A549 (cell line): ENCODE data around the gene C2orf74. TPM values are rescaled to one million over a fixed set of nuclear protein-coding genes. Genes with fewer than 3 reads are reported as not detected.

Experiments used
- ATAC-seq, 2 experiments: fragments of 200-7000 bp in 1 of 2; fragments of >200 bp in 1 of 2; cut with Nextera tagmentation in 1 of 2; cut with Tn5 transposase in 1 of 2; 3 replicates each; pipeline versions ENCODE4 v1.8.0 to v1.9.1; 2018 to 2020; ENCODE audit warnings: mild to moderate bottlenecking in 1 of 2, moderate library complexity in 1 of 2
- CTCF ChIA-PET: fragments of 300-600 bp; sonication (Branson Sonifier 250); formaldehyde crosslinking; extraction: SDS; loops from one replicate; lab custom pipeline; 2021; ENCODE audit warnings: antibody characterized with exemption, inconsistent platforms; lab: Yijun Ruan, JAX
- POLR2A ChIA-PET: fragments of 350-600 bp; formaldehyde crosslinking; extraction: SDS; loops from one replicate; lab custom pipeline; 2021; ENCODE audit warnings: antibody characterized with exemption, inconsistent platforms; lab: Yijun Ruan, JAX
- DNase-seq, 2 experiments: peaks; one replicate each; pipeline versions ENCODE4 v3.0.0 to v3.0.0-alpha.2; 2011 to 2016; ENCODE audit warnings: low read depth in 1 of 2, low spot score in 1 of 2
- FAIRE-seq: peaks from 2 replicates; lab custom pipeline; 2011; peaks lifted over from hg19 to GRCh38; lab: Jason Lieb, UNC
- H3K27ac ChIP-seq, 2 experiments: fragments of >200 bp; sonication (Bioruptor Twin); formaldehyde crosslinking; 3 replicates each; pipeline ENCODE4 v1.5.1; 2016 to 2017
- H3K4me1 ChIP-seq: fragments of >200 bp; sonication (Bioruptor Twin); formaldehyde crosslinking; 3 replicates; pipeline ENCODE4 v1.6.1; 2016
- H3K4me2 ChIP-seq: fragments of >200 bp; sonication (Bioruptor Twin); formaldehyde crosslinking; 3 replicates; pipeline ENCODE4 v1.6.1; 2016
- H3K4me3 ChIP-seq: fragments of >200 bp; sonication (Bioruptor Twin); formaldehyde crosslinking; 3 replicates; pipeline ENCODE4 v1.5.1; 2016
- H3K9me3 ChIP-seq: fragments of >200 bp; sonication (Bioruptor Twin); formaldehyde crosslinking; 3 replicates; pipeline ENCODE4 v1.6.1; 2016
- BHLHE40 ChIP-seq: IDR thresholded peaks from 2 replicates; pipeline ENCODE4 v1.6.1; 2012; ENCODE audit warnings: low read depth, low read length, inconsistent platforms
- CHD2 ChIP-seq: fragments of 150-350 bp; IDR thresholded peaks from 2 replicates; pipeline ENCODE4 v1.6.1; 2014; ENCODE audit warnings: low read length; ENCODE audit not compliant: partially characterized antibody
- CHD4 ChIP-seq: fragments of 200-600 bp; sonication (generic); IDR thresholded peaks from 2 replicates; pipeline ENCODE4 v1.6.1; 2016; ENCODE audit warnings: antibody characterized with exemption, mild to moderate bottlenecking, borderline replicate concordance
- HMGXB4 ChIP-seq: fragments of 250-450 bp; sonication (Bioruptor Pico); IDR thresholded peaks from 2 replicates; pipeline ENCODE4 v1.5.0; 2021; ENCODE audit warnings: mild to moderate bottlenecking, moderate library complexity, borderline replicate concordance
- HOXB5 ChIP-seq: fragments of 250-450 bp; sonication (Bioruptor Pico); IDR thresholded peaks from 2 replicates; pipeline ENCODE4 v1.5.0; 2020; ENCODE audit warnings: mild to moderate bottlenecking, moderate library complexity
- JUN ChIP-seq, 2 experiments: fragments of >200 bp; sonication (Bioruptor Twin); formaldehyde crosslinking; IDR thresholded peaks; 2 replicates in 1 of 2; 3 replicates in 1 of 2; pipeline ENCODE4 v1.6.1; 2016 to 2017
- KDM1A ChIP-seq: fragments of 200-600 bp; sonication (generic); IDR thresholded peaks from 2 replicates; pipeline ENCODE4 v1.6.1; 2016; ENCODE audit warnings: low read depth, mild to moderate bottlenecking
- KDM5A ChIP-seq: fragments of 200-600 bp; sonication (generic); IDR thresholded peaks from 2 replicates; pipeline ENCODE4 v1.6.1; 2016; ENCODE audit warnings: antibody characterized with exemption, mild to moderate bottlenecking
- MAX ChIP-seq: IDR thresholded peaks from 2 replicates; pipeline ENCODE4 v1.6.1; 2012
- PBX3 ChIP-seq: IDR thresholded peaks from 2 replicates; pipeline ENCODE4 v1.6.1; 2012
- PHF8 ChIP-seq: fragments of 200-600 bp; sonication (generic); IDR thresholded peaks from 2 replicates; pipeline ENCODE4 v1.6.1; 2016; ENCODE audit warnings: low read depth, mild to moderate bottlenecking, antibody characterized with exemption, moderate library complexity, borderline replicate concordance
- POLR2A ChIP-seq: IDR thresholded peaks from 2 replicates; pipeline ENCODE4 v1.6.1; 2012; ENCODE audit warnings: mild to moderate bottlenecking, low read length
- RAD21 ChIP-seq, 2 experiments: fragments of >200 bp in 1 of 2; sonication (Bioruptor Twin) in 1 of 2; formaldehyde crosslinking in 1 of 2; IDR thresholded peaks in 1 of 2; conservative IDR thresholded peaks in 1 of 2; 2 replicates in 1 of 2; 3 replicates in 1 of 2; pipeline ENCODE4 v1.6.1; 2012 to 2018; ENCODE audit warnings: inconsistent platforms in 1 of 2
- RARB ChIP-seq: fragments of 250-450 bp; sonication (Bioruptor Pico); IDR thresholded peaks from 2 replicates; pipeline ENCODE4 v1.8.0; 2021; ENCODE audit warnings: mild to moderate bottlenecking, moderate library complexity
- RCOR1 ChIP-seq: fragments of 150-350 bp; IDR thresholded peaks from 2 replicates; pipeline ENCODE4 v1.6.1; 2014; ENCODE audit warnings: antibody characterized with exemption, low read length, low read depth
- REST ChIP-seq: fragments of 200-600 bp; sonication (generic); IDR thresholded peaks from 2 replicates; pipeline ENCODE4 v1.6.1; 2016; ENCODE audit warnings: antibody characterized with exemption, mild to moderate bottlenecking, moderate library complexity
- ZSCAN20 ChIP-seq: fragments of 250-450 bp; sonication (Bioruptor Pico); IDR thresholded peaks from 2 replicates; pipeline ENCODE4 v1.8.0; 2022; ENCODE audit warnings: mild to moderate bottlenecking, moderate library complexity
- WGBS: methylation state at CpG from one replicate; pipeline ENCODE4 v1.1.6; 2017; ENCODE audit errors: missing lambda C conversion rate; 5-methylcytosine and 5-hydroxymethylcytosine counted together
- polyA plus RNA-seq, 4 experiments: library from polyadenylated mRNA; depleted of rRNA in 3 of 4; stranded (reverse); fragments of >200 nt; fragmentation: RNase III in 1 of 4; extraction: RNeasy Plus Mini Kit Qiagen cat#74134 plus additional on column Dnase treatment in 1 of 4; gene quantifications; 2 replicates in 3 of 4; 3 replicates in 1 of 4; pipeline ENCODE4 v1.2.3, GENCODE V29; 2011 to 2017

Gene C2orf74
- polyA plus RNA-seq, 2 of the 4 experiments (the other 2 are of a cell fraction) = 41.8 to 47.8 TPM

GRCh38 chr2:61176755-61177726 lies 15.1 kb downstream of the C2orf74 start (continued):
- TF ChIP-seq RAD21 (conservative IDR thresholded peaks at IDR 0.05 in 1 of 2, IDR thresholded peaks at IDR 0.05 in 1 of 2) (peak in 1 of 2 experiments; percentile 30; a peak in 2 of 5 replicates), BHLHE40 (no peak), JUN (IDR thresholded peaks at IDR 0.05) (peak; percentile 79 to 96; a peak in 4 of 5 replicates), MAX (peak; percentile 94), REST (peak; percentile 75), HOXB5 (CRISPR knock-in tag) (peak; percentile 79), RCOR1 (no peak), CHD2 (peak; percentile 78), PBX3 (0 out of 2 replicates have a peak, but pooled peaks have one; percentile 22), PHF8 (peak; percentile 98), HMGXB4 (CRISPR knock-in tag) (no peak; the same call in 1 of the 2 replicates)

GRCh38 chr2:61177727-61178549 lies 15.9 kb downstream of the C2orf74 start:
- H3K4me2 ChIP-seq = peak overlapping the region; percentile 89
- ATAC-seq (peak in 1 of 2 experiments; percentile 10; a peak in 5 of 6 replicates), DNase-seq (peak in 1 of 2 experiments; percentile 27), FAIRE-seq (no peak)
- ChIA-PET POLR2A (interaction anchor here (0.5 to 2.8 kb wide), 15 partner anchors 8 to 360 kb away, joined by 3 to 16 read pairs (median 6); partner anchors contain the start of genes C2orf74 and XPO1), CTCF (interaction anchor here (0.6 to 1.6 kb wide), 5 partner anchors 14 to 615 kb away, joined by 3 to 5 read pairs (median 4); no protein-coding TSS in a partner anchor)
- peak overlapping the region; percentile 82 for H3K4me3 ChIP-seq
- peak; percentile 66; the same call in 1 of the 2 replicates for TF ChIP-seq PHF8
- no peak for TF ChIP-seq CHD4
- peak; percentile 37; the same call in 1 of the 2 replicates for TF ChIP-seq KDM5A
- TF ChIP-seq ZSCAN20 (CRISPR knock-in tag) = no peak
- no peak for TF ChIP-seq KDM1A
- TF ChIP-seq RARB (CRISPR knock-in tag) = no peak
- TF ChIP-seq POLR2A = peak; percentile 20; the same call in 1 of the 2 replicates
- H3K9me3 ChIP-seq = no peaks in the 10 kb centered on the region
- peak overlapping the region; percentile 95 to 98 for H3K27ac ChIP-seq
- WGBS = 41% methylated on average over 36 of the region's 45 CpGs
- peaks cover 34% of the 10 kb centered on the region for H3K4me1 ChIP-seq
